VCaP (cell line): ENCODE results near the gene SPECC1L.
A peak's percentile ranks its signal among the peaks of the same experiment; 100 is the strongest.

Source experiments
- H3K27ac ChIP-seq: fragments of 450-650 bp; 2 replicates; pipeline ENCODE4 v1.5.1; 2017
- TF ChIP-seq, protein P1 (sequence below): fragments of 450-650 bp; conservative IDR thresholded peaks from 2 replicates; pipeline ENCODE4 v1.5.1; 2017; ENCODE audit warnings: mild to moderate bottlenecking, moderate library complexity

Gene SPECC1L

DNA sequence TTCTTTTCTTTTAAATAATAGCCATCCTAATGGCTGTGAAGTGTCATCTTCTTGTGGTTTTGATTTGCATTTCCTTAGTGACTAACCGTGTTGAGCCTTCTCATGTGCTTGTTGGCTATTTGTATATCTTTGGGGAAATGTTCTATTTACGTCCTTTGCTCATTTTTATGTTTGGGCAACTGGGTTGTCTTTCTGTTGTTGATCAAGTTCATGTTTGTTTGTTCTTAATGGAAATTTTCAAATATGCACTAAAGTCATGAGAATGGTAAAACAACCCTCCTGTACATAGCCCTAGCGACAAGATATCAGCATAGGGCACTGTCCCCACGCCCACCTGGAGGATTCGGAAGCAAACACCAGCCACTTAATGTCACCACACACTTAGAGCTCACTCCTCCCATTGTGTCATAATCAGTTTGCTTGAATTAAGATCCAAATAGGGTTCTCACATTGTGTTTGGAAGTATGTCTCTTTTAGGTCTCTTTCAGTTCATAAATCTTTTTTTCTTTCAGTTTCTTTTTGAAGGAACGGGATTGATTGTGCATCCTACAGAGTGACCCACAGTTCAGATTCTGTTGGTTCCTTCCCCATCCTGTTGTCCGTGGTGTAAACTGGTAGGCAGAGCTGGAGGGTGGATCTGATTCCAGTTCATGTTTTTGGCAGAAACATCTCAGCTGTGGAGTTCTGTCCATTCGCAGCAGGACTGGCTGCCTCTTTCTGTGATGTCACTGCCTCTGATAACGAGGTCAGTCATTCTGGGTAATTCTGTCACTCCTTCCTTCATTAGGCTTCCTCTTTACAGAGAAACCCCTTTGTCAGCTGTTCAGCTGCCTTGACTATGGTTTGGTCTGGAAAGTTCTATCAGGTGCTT lies 130.3 kb downstream of the SPECC1L start:
- H3K27ac ChIP-seq, result no peak overlapping the region
- TF ChIP-seq, protein P1, sequence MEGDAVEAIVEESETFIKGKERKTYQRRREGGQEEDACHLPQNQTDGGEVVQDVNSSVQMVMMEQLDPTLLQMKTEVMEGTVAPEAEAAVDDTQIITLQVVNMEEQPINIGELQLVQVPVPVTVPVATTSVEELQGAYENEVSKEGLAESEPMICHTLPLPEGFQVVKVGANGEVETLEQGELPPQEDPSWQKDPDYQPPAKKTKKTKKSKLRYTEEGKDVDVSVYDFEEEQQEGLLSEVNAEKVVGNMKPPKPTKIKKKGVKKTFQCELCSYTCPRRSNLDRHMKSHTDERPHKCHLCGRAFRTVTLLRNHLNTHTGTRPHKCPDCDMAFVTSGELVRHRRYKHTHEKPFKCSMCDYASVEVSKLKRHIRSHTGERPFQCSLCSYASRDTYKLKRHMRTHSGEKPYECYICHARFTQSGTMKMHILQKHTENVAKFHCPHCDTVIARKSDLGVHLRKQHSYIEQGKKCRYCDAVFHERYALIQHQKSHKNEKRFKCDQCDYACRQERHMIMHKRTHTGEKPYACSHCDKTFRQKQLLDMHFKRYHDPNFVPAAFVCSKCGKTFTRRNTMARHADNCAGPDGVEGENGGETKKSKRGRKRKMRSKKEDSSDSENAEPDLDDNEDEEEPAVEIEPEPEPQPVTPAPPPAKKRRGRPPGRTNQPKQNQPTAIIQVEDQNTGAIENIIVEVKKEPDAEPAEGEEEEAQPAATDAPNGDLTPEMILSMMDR, result no peak

DNA sequence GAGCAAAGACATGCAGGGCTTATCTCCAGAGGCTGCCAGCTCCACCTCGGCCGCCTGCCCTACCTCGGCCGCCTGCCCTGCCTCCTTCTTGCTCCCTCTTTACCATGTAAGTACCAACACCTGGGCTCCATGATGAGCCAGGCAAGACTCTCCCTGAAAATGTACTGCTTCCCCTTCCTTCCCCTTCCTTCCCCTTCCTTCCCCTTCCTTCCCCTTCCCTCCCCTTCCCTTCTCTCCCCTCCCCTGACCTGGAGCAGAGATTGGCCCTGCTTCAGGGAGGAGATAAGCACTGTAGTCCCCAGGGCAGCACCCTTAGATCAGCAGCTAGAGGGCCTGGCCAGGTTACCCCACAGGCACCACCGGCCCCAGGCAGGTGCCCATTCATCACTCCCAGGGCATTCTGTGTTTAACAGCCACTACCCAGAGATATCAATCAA lies 131.3 kb downstream of the SPECC1L start:
- TF ChIP-seq, protein P1, result no peak
- peak overlapping the region; percentile 76 for H3K27ac ChIP-seq

DNA sequence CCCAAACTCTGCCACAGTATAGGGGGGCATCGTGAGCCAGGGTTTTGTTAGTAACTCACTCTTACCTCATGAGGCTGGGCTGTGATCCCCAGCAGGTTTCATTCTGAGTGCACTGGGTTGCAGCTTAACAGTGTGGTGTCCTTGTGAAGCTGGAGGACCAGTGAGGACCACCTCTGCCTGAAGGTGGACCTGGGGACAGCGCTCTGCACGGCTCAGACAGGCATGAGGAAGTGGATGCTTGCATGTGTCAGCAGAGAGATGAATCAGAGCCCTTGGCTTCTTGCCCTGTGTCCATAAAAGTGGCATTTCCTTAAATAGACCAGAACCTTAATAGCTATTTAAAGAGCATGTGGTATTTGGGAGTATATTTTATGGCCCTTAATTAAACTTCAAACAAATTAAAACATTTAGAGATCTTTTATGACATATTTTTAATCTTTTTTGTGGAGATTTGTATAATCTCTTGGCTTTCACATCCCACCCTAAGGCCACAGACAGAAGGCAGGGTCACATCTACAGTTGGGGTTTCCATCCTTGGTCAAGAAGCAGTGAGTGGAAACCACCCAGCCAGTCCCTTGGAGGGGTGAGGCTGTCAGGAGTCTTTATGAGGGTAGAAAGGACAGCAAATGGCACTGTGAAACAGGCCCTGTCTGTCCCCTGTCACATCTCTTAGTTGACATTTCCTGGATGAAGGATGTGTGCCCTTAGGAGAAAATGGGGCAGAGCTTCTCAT lies 132.0 kb downstream of the SPECC1L start:
- TF ChIP-seq, protein P1, result no peak
- peak overlapping the region; percentile 76 for H3K27ac ChIP-seq

DNA sequence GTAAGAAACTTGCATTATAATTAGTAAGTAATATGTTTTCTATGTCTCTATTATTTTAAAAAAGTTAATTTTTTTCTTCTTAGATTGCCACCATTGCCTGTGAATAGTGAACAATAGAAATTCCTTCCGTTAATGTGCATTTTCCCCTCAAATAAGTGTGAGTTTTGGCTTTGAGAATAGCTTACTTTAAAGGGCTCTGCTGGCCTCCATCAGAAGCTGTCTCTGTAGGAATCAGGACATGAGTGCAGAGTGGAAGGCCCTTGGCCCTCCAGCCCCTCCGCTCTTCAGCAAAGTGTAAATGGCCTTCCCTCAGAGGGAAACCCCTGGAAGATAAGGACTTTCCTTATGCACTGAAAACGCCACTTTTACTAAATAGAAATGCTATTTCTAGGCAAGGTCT lies 132.7 kb downstream of the SPECC1L start:
- peak overlapping the region; percentile 76 for H3K27ac ChIP-seq
- TF ChIP-seq, protein P1, result no peak

DNA sequence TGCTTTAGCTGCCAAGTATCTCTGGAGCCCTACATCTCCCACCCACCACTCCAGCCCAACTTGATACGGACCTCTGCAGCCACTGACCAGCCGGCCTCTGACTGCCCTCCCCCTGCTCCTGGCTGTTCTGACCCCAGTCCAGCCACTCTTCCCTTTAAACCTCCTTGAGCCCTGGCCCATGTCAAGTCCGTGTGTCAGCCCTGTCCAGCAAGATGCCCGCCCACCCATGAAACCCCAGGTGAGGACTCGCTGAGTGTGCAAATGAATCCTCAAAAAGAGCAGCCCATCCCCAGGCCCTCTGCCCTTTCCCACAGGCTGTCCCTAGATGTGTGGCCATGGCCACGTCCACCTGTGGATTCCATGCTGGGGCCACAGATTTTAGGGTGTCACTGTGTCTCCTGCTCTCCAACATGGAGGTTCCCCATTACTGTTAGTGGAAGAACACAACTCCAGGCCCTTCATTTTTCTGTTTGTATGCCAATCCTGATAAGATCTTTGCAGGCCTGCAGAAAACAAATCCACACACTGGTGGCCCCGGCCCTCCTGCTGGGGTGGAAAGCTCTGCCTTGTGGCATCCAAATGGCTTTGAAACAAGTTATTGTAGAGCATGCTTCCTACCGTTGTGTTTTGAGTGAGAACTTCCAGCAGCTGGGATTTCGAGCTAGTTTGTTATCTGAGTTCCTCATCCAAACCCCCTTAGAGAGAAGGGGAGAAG lies 134.1 kb downstream of the SPECC1L start:
- TF ChIP-seq, protein P1, result no peak
- peak overlapping the region; percentile 76 for H3K27ac ChIP-seq

DNA sequence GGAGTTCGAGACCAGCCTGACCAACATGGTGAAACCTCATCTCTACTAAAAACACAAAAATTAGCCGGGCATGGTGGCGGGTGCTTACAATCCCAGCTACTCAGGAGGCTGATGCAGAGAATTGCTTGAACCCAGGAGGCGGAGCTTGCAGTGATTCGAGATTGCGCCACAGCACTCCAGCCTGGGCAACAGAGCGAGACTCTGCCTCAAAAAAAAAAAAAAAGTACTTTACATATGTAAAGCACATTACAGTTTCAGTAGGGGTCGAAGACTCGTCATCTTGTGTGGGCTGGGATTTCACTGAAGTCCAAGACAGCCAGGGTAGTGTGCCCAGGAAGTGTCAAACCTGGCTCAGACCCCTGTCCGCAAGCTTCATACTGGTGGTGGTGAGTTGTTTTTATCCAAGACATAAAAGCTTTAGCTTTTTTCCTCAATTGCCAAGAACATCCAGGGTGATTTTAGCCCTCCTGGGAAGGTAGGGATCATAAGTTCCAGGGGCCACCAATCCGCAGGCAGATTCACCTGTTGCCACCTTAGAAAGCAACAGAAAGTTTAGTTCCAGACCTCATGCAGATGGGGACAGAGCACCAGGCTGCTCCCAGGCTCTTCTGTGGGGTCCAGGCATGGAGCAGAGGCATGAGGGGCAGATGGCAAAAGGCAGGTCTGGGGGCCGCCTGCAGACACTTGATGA lies 135.1 kb downstream of the SPECC1L start:
- TF ChIP-seq, protein P1, result no peak
- H3K27ac ChIP-seq, result peak overlapping the region; percentile 76
